B cell (primary cell): ENCODE results near the gene CS. TPM values are rescaled to one million over a fixed set of nuclear protein-coding genes. Genes with fewer than 3 reads are reported as not detected.

Experiments used
- ATAC-seq: fragments of 200-7000 bp; cut with Tn5 transposase; one replicate; pipeline ENCODE4 v1.10.0; 2021; ENCODE audit warnings: low read depth, mild to moderate bottlenecking, moderate number of reproducible peaks, moderate library complexity
- CTCF ChIA-PET: fragments of 350-600 bp; sonication (Branson Sonifier 250); formaldehyde crosslinking; loops from one replicate; lab custom pipeline; 2021; ENCODE audit warnings: antibody characterized with exemption, inconsistent platforms; lab: Charles Lee
- POLR2A ChIA-PET: fragments of 350-600 bp; sonication (Branson Sonifier 250); formaldehyde crosslinking; loops from one replicate; lab custom pipeline; 2021; ENCODE audit warnings: antibody characterized with exemption; lab: Charles Lee
- DNase-seq: peaks from one replicate; pipeline ENCODE4 v3.0.0; 2013
- H2AFZ ChIP-seq: 2 replicates; pipeline ENCODE4 v1.6.1; 2012; ENCODE audit warnings: mild to moderate bottlenecking, low read depth, low read length; ENCODE audit not compliant: insufficient read depth, poor library complexity, severe bottlenecking
- H3K27ac ChIP-seq, 2 donors: 1 replicate in 1 of 2; 2 replicates in 1 of 2; pipeline ENCODE4 v1.5.1; 2012 to 2013; ENCODE audit warnings: low read length in 2 of 2, mild to moderate bottlenecking in 2 of 2, moderate library complexity in 1 of 2
- H3K27me3 ChIP-seq, 4 experiments: fragments of 200-600 bp in 1 of 4; sonication (generic) in 1 of 4; replicated peaks in 1 of 4; 1 replicate in 2 of 4; 2 replicates in 2 of 4; pipeline versions ENCODE4 v1.6.1 to v1.7.0; 2013 to 2016; ENCODE audit warnings: low read length in 3 of 4, mild to moderate bottlenecking in 2 of 4, mixed read lengths in 1 of 4, moderate library complexity in 1 of 4; ENCODE audit not compliant: insufficient read depth in 4 of 4, control insufficient read depth in 3 of 4; ENCODE audit errors: control extremely low read depth in 1 of 4
- H3K36me3 ChIP-seq, 2 experiments: replicated peaks in 1 of 2; 1 replicate in 1 of 2; 2 replicates in 1 of 2; pipeline versions ENCODE4 v1.6.1 to v1.7.1; 2013; ENCODE audit warnings: low read length in 1 of 2; ENCODE audit not compliant: insufficient read depth in 2 of 2, control insufficient read depth in 1 of 2; ENCODE audit errors: control extremely low read depth in 1 of 2, extremely low read depth in 1 of 2
- H3K4me1 ChIP-seq, 2 donors: fragments of 200-600 bp in 1 of 2; sonication (generic) in 1 of 2; 1 replicate in 1 of 2; 2 replicates in 1 of 2; pipeline versions ENCODE4 v1.5.1 to v1.6.1; 2013 to 2017; ENCODE audit warnings: low read length in 2 of 2; ENCODE audit not compliant: control insufficient read depth in 2 of 2, insufficient read depth in 2 of 2
- H3K4me2 ChIP-seq: replicated peaks from 2 replicates; pipeline ENCODE3; 2012; ENCODE audit warnings: mild to moderate bottlenecking, low read depth, low read length; ENCODE audit not compliant: poor library complexity, severe bottlenecking
- H3K4me3 ChIP-seq, 5 experiments: fragments of 200-600 bp in 1 of 5; sonication (generic) in 1 of 5; 1 replicate in 3 of 5; 2 replicates in 2 of 5; pipeline versions ENCODE4 v1.5.1 to v1.7.0; 2011 to 2016; ENCODE audit warnings: low read length in 4 of 5, mild to moderate bottlenecking in 4 of 5, low read depth in 2 of 5, control low read depth in 1 of 5, moderate library complexity in 1 of 5; ENCODE audit not compliant: insufficient read depth in 1 of 5; ENCODE audit errors: control extremely low read depth in 1 of 5, extremely low read depth in 1 of 5
- H3K79me2 ChIP-seq: fragments of 200-600 bp; sonication (generic); one replicate; pipeline ENCODE4 v1.6.0; 2016; ENCODE audit warnings: low read length; ENCODE audit not compliant: control insufficient read depth, insufficient read depth
- H3K9ac ChIP-seq: fragments of 200-600 bp; sonication (generic); 2 replicates; pipeline ENCODE4 v1.6.1; 2017; ENCODE audit warnings: mild to moderate bottlenecking, low read length, moderate library complexity
- H3K9me3 ChIP-seq, 3 donors: one replicate each; pipeline versions ENCODE4 v1.6.1 to v1.7.1; 2013; ENCODE audit warnings: low read length in 2 of 3; ENCODE audit not compliant: control insufficient read depth in 2 of 3, insufficient read depth in 1 of 3; ENCODE audit errors: control extremely low read depth in 1 of 3
- H4K20me1 ChIP-seq: 2 replicates; pipeline ENCODE4 v1.6.0; 2012; ENCODE audit warnings: mild to moderate bottlenecking, low read length; ENCODE audit not compliant: insufficient read depth, control insufficient read depth, poor library complexity, severe bottlenecking
- H3K27ac Mint-ChIP-seq: one replicate; pipeline ENCODE4 v1.8.0; 2021; ENCODE audit warnings: mixed read lengths
- H3K27me3 Mint-ChIP-seq: one replicate; pipeline ENCODE4 v1.8.0; 2021; ENCODE audit warnings: mixed read lengths
- H3K4me1 Mint-ChIP-seq: one replicate; pipeline ENCODE4 v1.8.0; 2021; ENCODE audit warnings: mixed read lengths
- H3K4me3 Mint-ChIP-seq: one replicate; pipeline ENCODE4 v1.8.0; 2021; ENCODE audit warnings: mixed read lengths
- H3K9me3 Mint-ChIP-seq: one replicate; pipeline ENCODE4 v1.8.0; 2022; ENCODE audit warnings: mixed read lengths; ENCODE audit not compliant: insufficient read depth
- CTCF ChIP-seq: fragments of 200-600 bp; IDR thresholded peaks from one replicate; pipeline ENCODE4 v1.8.0; 2022; ENCODE audit warnings: antibody characterized with exemption, mild to moderate bottlenecking
- EZH2 ChIP-seq: IDR thresholded peaks from 2 replicates; pipeline ENCODE4 v1.6.1; 2012; ENCODE audit warnings: borderline replicate concordance, low read depth, mild to moderate bottlenecking, moderate library complexity, low read length; ENCODE audit not compliant: insufficient read depth, poor library complexity, severe bottlenecking
- WGBS: methylation state at CpG from one replicate; pipeline ENCODE4 v1.1.5; 2013; ENCODE audit warnings: missing lambda C conversion rate; ENCODE audit not compliant: insufficient coverage; 5-methylcytosine and 5-hydroxymethylcytosine counted together
- intact Hi-C: fragments of 100-400 bp; cut with micrococcal nuclease; formaldehyde crosslinking; loops from one replicate; pipeline ENCODE4 v1.10.0; 2022
- polyA plus RNA-seq: library from polyadenylated mRNA; depleted of rRNA; stranded (reverse); fragments of >200 nt; gene quantifications from 2 replicates; pipeline ENCODE4 v1.2.3, GENCODE V29; 2012
- total RNA-seq, 2 donors: library from RNA; stranded (reverse); fragments of 120-200 nt in 1 of 2; gene quantifications; 1 replicate in 1 of 2; 2 replicates in 1 of 2; pipeline versions ENCODE4 v1.2.3 to v1.2.4, GENCODE V29; 2013 to 2022

CS gene
- total and polyA plus RNA-seq, 2 donors (not counting 1 experiment from before 2014, with no cell fraction given) = 114 to 154 TPM

GRCh38 chr12:56333197-56333678, 33.1 kb upstream of the CS start:
- peak; percentile 5 for ATAC-seq
- peaks cover 18% of the 10 kb centered on the region for H3K79me2 ChIP-seq
- POLR2A ChIA-PET = interaction anchor here (0.8 to 2.5 kb wide), 7 partner anchors 9 to 135 kb away, joined by 6 to 24 read pairs (median 10); partner anchors contain the start of genes CNPY2 and STAT2

More at GRCh38 chr12:56333197-56333678, 33.1 kb upstream of the CS start:
- Histone ChIP-seq H3K36me3 (peaks cover 0 to 1% of the 10 kb centered on the region in 2 experiments), H3K4me2 (peak overlapping the region; percentile 86), H3K9me3 (no peaks in the 10 kb centered on the region), H3K4me3 (peak overlapping the region; percentile 63 to 88 (median 80)), H3K27me3 (no peaks in the 10 kb centered on the region), H3K4me1 (peaks cover 30 to 37% of the 10 kb centered on the region in 2 donors), H3K27ac (peak overlapping the region; percentile 94 to 100), H3K9ac (peak overlapping the region; percentile 95), H4K20me1 (no peaks in the 10 kb centered on the region), H2AFZ (peak overlapping the region; percentile 93)
- Mint-ChIP-seq H3K27ac (peak overlapping the region; percentile 100), H3K27me3 (no peaks in the 10 kb centered on the region), H3K9me3 (no peaks in the 10 kb centered on the region), H3K4me3 (peak overlapping the region; percentile 99), H3K4me1 (peaks cover 46% of the 10 kb centered on the region)
- CTCF ChIA-PET = interaction anchor here (0.6 to 7.6 kb wide), 7 partner anchors 17 to 353 kb away, joined by 3 to 45 read pairs (median 7); partner anchors contain the start of genes CNPY2 and STAT2
- intact Hi-C loops = loop anchor here (1.0 kb wide), 1 partner anchor 135 kb away; the partner anchor contains the start of gene SPRYD4
- no peak for DNase-seq
- WGBS = no CpG with 5 or more reads among the region's 8 CpGs
- TF ChIP-seq EZH2 (no peak), CTCF (no peak)
